ENCODE data around the gene CMPK1.

Gene CMPK1

DNA sequence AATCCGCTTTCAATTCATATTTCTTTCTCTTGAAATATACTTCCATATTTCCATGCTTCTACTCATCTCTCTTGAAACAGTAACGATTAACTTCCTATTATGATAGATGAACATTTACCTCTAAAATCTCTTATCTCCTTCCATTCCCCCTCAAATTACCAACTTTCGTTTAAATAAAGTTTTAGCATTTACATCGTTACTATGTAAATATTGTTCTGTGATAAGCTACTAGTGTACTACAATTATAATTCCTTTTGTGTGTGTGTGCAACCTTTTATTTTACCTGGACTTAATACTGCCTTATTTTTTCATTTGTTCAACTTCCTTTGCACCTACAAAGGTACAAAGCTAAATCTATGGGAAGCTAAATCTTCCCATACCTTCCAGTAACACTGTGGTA, 87.0 kb downstream of the CMPK1 start:
- H3K9ac ChIP-seq (ENCODE audit: low read length in 2 of 2): no peak overlapping the region
- no peaks in the 10 kb centered on the region for H3K36me3 ChIP-seq (ENCODE audit: control insufficient read depth in 2 of 2, insufficient read depth in 2 of 2, low read length in 2 of 2)
- no peaks in the 10 kb centered on the region for H3K9me3 ChIP-seq (ENCODE audit: control insufficient read depth in 2 of 2, low read length in 2 of 2)
- peaks cover 26 to 31% of the 10 kb centered on the region in 2 donors for H3K27me3 ChIP-seq (ENCODE audit: control insufficient read depth in 1 of 2, insufficient read depth in 2 of 2, low read length in 2 of 2)
- no peaks in the 10 kb centered on the region for H3K4me1 ChIP-seq (ENCODE audit: control insufficient read depth, insufficient read depth, low read length)
- no peak overlapping the region for H3K4me3 ChIP-seq (ENCODE audit: low read length in 2 of 2)
- H3K27ac ChIP-seq (ENCODE audit: low read length): no peak overlapping the region

DNA sequence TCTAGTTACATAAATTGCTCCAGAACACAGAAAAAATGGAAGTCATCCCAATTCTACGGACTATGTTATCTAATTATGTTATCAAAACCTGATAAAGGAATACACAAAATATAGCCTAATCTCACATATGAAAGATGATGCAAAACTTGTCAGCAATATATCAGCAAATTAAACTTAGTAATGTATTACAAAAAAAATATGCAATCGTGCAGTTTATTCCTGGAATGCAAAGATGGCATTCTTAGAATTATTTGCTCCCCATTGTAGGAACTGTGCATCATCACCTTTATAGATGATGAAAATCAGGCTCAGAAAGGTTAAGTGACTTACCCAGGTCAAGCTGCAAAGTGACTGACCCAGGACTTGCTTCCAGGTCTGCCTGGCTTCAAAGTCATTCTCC, 90.3 kb downstream of the CMPK1 start:
- no peak overlapping the region for H3K4me3 ChIP-seq (ENCODE audit: low read length in 2 of 2)
- peaks cover 20 to 32% of the 10 kb centered on the region in 2 donors for H3K27me3 ChIP-seq (ENCODE audit: control insufficient read depth in 1 of 2, insufficient read depth in 2 of 2, low read length in 2 of 2)
- H3K27ac ChIP-seq (ENCODE audit: low read length): no peak overlapping the region
- H3K9me3 ChIP-seq (ENCODE audit: control insufficient read depth in 2 of 2, low read length in 2 of 2): no peaks in the 10 kb centered on the region
- H3K9ac ChIP-seq (ENCODE audit: low read length in 2 of 2): no peak overlapping the region
- no peaks in the 10 kb centered on the region for H3K4me1 ChIP-seq (ENCODE audit: control insufficient read depth, insufficient read depth, low read length)
- H3K36me3 ChIP-seq (ENCODE audit: control insufficient read depth in 2 of 2, insufficient read depth in 2 of 2, low read length in 2 of 2): no peaks in the 10 kb centered on the region

DNA sequence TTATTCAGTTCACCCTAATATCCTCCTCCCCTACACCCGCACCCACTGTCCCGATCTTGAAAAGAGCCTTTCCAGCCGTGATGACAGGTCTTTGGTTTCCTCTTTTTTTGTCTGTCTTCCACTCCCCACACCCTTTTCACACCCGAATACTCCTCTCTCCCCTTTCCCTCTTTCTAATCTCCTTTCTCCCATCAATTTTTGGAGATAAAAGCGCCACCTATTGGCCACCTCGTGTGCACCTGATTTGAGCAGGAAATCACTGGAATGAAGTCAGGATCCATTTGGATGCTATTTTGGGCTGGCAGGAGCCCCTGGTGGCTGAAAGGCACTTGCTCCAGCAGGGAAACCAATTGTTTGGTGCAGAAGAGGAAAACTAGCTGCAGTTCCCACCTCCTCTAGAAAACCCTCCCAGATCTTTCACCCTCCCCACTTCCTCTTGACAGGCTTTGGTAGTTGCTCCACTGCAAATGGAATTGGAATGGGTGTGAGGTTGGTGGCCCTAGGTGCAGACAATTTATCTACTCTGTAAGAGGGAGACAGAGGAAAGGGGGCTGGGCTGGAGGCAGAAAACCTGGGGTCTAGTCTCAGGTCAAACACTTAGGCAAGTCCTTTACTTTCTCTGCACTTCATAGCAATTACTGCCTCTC, 90.9 kb downstream of the CMPK1 start:
- no peak overlapping the region for H3K4me3 ChIP-seq (ENCODE audit: low read length in 2 of 2)
- peaks cover 17 to 29% of the 10 kb centered on the region in 2 donors for H3K27me3 ChIP-seq (ENCODE audit: control insufficient read depth in 1 of 2, insufficient read depth in 2 of 2, low read length in 2 of 2)
- H3K36me3 ChIP-seq (ENCODE audit: control insufficient read depth in 2 of 2, insufficient read depth in 2 of 2, low read length in 2 of 2): no peaks in the 10 kb centered on the region
- no peak overlapping the region for H3K27ac ChIP-seq (ENCODE audit: low read length)
- no peaks in the 10 kb centered on the region for H3K4me1 ChIP-seq (ENCODE audit: control insufficient read depth, insufficient read depth, low read length)
- H3K9ac ChIP-seq (ENCODE audit: low read length in 2 of 2): no peak overlapping the region
- no peaks in the 10 kb centered on the region for H3K9me3 ChIP-seq (ENCODE audit: control insufficient read depth in 2 of 2, low read length in 2 of 2)

Measured in stomach smooth muscle (tissue), 2 donors.